ENCODE measurements around the gene ZFPL1. TPM values are rescaled to one million over a fixed set of nuclear protein-coding genes. Genes with fewer than 3 reads are reported as not detected.
A peak's percentile ranks its signal among the peaks of the same experiment; 100 is the strongest.

Gene ZFPL1
- total RNA-seq, 4 donors from 2014 or later: 28.3 to 74.4 (median 49.3) TPM

- Histone ChIP-seq H3K4me1 (peaks cover 6 to 11% of the 10 kb centered on the region in 2 donors), H3K4me3 (replicated peaks in 1 of 3) (no peak overlapping the region), H3K27ac (no peak overlapping the region), H3K9me3 (no peaks in the 10 kb centered on the region), H3K27me3 (no peaks in the 10 kb centered on the region), H3K36me3 (peaks cover 7 to 22% of the 10 kb centered on the region in 2 donors)
- TF ChIP-seq CTCF (IDR thresholded peaks at IDR 0.05) (no peak), POLR2A (IDR thresholded peaks at IDR 0.05) (no peak)
- 97 to 98% methylated on average over 4 of the region's 4 CpGs for WGBS, 2 donors
- intact Hi-C loops (cut with DNase I): no loop called here
- DNase-seq: no peak
These were observed 5.6 kb downstream of the ZFPL1 start for GRCh38 chr11:65089621-65090020.

DNA sequence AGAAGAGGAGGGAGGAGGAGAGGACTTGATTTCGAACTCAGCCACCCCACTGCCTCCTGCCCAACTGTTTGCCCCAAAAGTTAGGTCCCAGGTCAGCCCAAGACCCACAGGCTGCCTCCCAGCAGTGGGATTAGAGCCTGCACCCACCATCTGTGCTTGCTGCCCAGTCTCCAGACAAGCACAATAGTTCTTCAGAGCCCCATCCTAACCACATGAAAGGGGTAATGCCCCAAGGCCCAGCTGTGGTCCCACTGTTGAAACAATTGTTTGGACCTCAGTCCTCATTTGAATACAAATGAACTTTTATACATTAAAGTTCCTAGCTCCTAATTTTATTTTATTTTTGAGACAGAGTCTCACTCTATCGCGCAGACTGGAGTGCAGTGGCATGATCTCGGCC is 6.6 kb downstream of the ZFPL1 start:
- Histone ChIP-seq H3K4me3 (replicated peaks in 1 of 3) (no peak overlapping the region), H3K4me1 (peaks cover under 1 to 2% of the 10 kb centered on the region in 2 donors), H3K9me3 (no peaks in the 10 kb centered on the region), H3K36me3 (peaks cover 7 to 22% of the 10 kb centered on the region in 2 donors), H3K27me3 (no peaks in the 10 kb centered on the region), H3K27ac (no peak overlapping the region)
- WGBS, 2 donors: 96 to 98% methylated on average over 4 of the region's 4 CpGs
- intact Hi-C loops (cut with DNase I): no loop called here
- no peak for DNase-seq
- TF ChIP-seq CTCF (IDR thresholded peaks at IDR 0.05): no peak
- no peak for TF ChIP-seq POLR2A (IDR thresholded peaks at IDR 0.05)

DNA sequence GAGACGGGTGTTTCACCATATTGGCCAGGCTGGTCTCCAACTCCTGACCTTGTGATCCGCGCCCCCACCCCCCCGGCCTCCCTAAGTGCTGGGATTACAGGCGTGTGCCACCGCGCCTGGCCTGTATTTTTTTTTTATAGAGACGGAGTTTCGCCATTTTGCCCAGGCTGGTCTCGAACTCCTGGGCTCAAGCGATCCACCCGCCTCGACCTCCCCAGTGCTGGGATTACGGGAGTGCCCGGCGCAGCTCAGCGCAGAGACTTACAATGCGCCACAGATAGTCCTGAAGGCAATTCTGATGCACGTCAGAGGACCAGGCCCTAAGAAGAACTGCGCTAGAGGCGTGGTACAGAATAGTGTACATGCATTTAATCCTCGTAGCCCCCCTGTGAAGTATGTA is 11.4 kb downstream of the ZFPL1 start:
- peaks cover 9 to 12% of the 10 kb centered on the region in 2 donors for H3K4me1 ChIP-seq
- peaks cover 0 to 3% of the 10 kb centered on the region in 2 donors for H3K36me3 ChIP-seq
- H3K27ac ChIP-seq: peak overlapping the region in 2 of 3 donors; percentile 47 to 82
- no peak overlapping the region for H3K4me3 ChIP-seq (replicated peaks in 1 of 3)
- TF ChIP-seq CTCF (IDR thresholded peaks at IDR 0.05) (no peak), POLR2A (IDR thresholded peaks at IDR 0.05) (no peak)
- 75 to 83% methylated on average over 20 to 22 of the region's 22 CpGs for WGBS, 2 donors
- DNase-seq: no peak
- intact Hi-C loops (cut with DNase I): no loop called here
- H3K9me3 ChIP-seq: no peaks in the 10 kb centered on the region
- no peaks in the 10 kb centered on the region for H3K27me3 ChIP-seq

GRCh38 chr11:65095974-65096806 is 12.2 kb downstream of the ZFPL1 start, which contains the start of gene VPS51:
TSS of gene VPS51 (plus strand) at chr11:65096214. CDS start at chr11:65096251, 37 bp downstream.
- H3K27me3 ChIP-seq: no peaks in the 10 kb centered on the region
- peak within 1 kb of the TSS; percentile 60 to 87 (median 82) for H3K27ac ChIP-seq
- TF ChIP-seq CTCF (IDR thresholded peaks at IDR 0.05) (peak in 1 of 6 experiments; percentile 19), POLR2A (IDR thresholded peaks at IDR 0.05) (peak; percentile 59 to 71)
- DNase-seq: peak; percentile 92 to 93
- intact Hi-C loops (cut with DNase I): no loop called here
- peaks cover 0 to 3% of the 10 kb centered on the region in 2 donors for H3K36me3 ChIP-seq
- WGBS, 2 donors: 0 to 1% methylated on average over 16 to 23 of the region's 52 CpGs
- H3K4me1 ChIP-seq: peaks cover 10 to 12% of the 10 kb centered on the region in 2 donors
- no peaks in the 10 kb centered on the region for H3K9me3 ChIP-seq
- H3K4me3 ChIP-seq (replicated peaks in 1 of 3): peak within 1 kb of the TSS; percentile 27 to 84 (median 55)

- Histone ChIP-seq H3K27me3 (no peaks in the 10 kb centered on the region), H3K4me1 (peaks cover 12 to 15% of the 10 kb centered on the region in 2 donors), H3K9me3 (no peaks in the 10 kb centered on the region), H3K27ac (peak overlapping the region; percentile 60 to 87 (median 82)), H3K4me3 (replicated peaks in 1 of 3) (peak overlapping the region in 2 of 3 donors; percentile 55 to 84), H3K36me3 (peaks cover 0 to 3% of the 10 kb centered on the region in 2 donors)
- TF ChIP-seq CTCF (IDR thresholded peaks at IDR 0.05): no peak
- TF ChIP-seq POLR2A (IDR thresholded peaks at IDR 0.05): no peak
- no peak for DNase-seq
- intact Hi-C loops (cut with DNase I): no loop called here
- 44 to 59% methylated on average over 7 to 8 of the region's 8 CpGs for WGBS, 2 donors
These were observed 12.9 kb downstream of the ZFPL1 start for GRCh38 chr11:65096926-65097325.
